ENCODE measurements around the gene SF3A1.

GRCh38 chr22:30335236-30335635, 21.5 kb downstream of the SF3A1 start:
- no peak for TF ChIP-seq CTCF (IDR thresholded peaks at IDR 0.05)
- no peak for TF ChIP-seq POLR2A (IDR thresholded peaks at IDR 0.05)

Measured in uterus (tissue), 2 donors.